ENCODE data around the gene GNAS.

DNA sequence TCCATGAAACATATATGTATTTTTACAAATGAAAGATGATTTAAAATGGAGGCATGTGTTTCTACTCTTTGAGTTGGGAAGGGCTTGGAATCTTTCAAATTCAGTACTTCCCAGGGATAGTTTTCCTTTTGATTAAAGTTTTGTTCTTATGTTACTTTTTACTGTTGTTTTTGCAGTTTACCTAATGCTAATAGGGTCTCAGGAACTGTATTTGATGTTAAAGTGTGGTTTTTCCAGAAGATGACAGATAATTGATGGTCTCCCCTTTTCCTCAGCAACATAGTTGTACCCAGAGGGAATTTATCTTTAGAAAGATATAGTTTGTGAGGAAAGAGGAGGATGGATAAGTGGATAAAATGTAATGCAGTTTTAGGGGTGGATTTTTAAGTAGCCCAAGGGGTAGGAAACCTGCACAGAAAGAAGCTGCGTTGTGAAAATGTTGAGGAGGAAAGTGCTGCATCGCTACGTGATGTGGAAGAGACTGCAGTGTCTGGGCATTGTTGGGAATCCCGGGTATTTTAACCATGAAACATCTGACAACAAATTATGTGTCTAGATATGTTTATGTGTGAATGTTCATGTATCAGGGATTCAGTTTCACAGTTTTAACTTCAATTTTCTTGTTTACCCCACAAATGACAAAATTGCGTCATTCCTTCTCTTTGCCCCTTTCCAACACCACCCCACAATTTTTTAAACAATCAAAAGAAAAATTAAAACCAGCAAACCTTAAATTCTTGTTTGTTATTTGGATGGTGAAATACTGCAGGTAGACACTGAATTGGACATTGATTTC is 42.3 kb downstream of the GNAS start:
- TF ChIP-seq CTCF (IDR thresholded peaks at IDR 0.05; ENCODE audit: low read depth, low read length, poor library complexity, severe bottlenecking) (no peak), EZH2phosphoT487 (IDR thresholded peaks at IDR 0.05; ENCODE audit: borderline replicate concordance, low read length) (no peak)

Data from DOHH2 (cell line).